ENCODE results near the gene ANK2.
A peak's percentile ranks its signal among the peaks of the same experiment; 100 is the strongest.
"Not testable (repeated sequence)": the region's sequence is repeated elsewhere in the genome, so short reads cannot be mapped to it uniquely, and the experiment has no call there.

The ANK2 gene

DNA sequence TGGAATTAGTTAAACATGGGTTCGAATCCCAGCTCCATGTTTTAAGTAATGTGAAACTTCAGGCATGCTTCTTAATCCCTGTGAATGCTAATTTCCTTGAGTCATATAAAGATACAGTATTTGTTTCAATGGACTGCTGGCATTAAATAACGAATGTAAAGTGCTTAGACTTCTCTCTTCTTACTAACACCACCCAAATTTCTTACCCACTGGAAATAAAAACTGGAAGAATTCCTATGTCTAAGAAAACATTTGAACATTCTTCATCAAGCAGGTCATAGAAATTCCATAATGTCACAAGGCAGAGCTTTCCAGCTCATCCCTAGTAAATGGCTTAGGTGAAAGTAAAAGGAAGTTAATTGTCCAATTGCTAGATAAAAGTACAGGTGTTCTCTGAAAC is 172.5 kb downstream of the ANK2 start:
- no peak for DNase-seq

DNA sequence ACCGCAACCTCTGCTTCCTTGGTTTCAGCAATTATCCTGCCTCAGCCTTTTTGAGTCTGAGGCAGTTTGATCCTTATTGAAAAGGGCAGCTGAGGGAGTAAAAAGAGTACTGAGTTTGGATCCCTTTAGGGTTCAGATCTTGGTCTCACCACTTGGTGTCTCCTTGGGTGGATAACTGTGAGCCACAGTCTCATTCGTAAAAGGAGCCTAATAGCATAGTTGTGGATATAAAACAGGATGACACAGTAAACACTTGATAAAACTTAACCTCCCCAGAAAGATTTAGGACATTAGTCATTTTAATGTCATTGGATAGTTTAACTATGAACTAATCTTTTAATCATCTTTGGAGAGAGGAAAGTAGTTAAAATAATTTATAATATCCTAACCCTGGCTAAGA is 173.0 kb downstream of the ANK2 start:
- DNase-seq, result no peak

DNA sequence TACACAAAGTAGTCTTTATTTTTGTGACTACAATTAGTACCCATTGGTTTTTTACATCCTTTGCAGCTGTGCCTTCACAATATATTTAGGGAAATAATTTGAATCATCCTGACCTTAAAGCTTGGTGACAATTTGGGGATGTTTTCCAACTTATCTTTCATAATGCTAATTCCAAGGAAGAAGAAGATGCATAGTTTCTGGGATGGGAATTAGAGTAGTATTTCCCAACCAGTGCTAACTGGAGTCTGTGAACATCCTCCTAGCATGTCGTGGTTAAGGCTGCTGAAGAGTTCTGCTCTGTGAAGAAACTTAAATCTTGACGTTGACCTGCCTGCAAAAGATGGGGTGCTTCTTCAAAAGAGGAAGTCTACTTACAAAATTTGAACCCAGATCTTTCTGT is 173.5 kb downstream of the ANK2 start:
- DNase-seq, result no peak

DNA sequence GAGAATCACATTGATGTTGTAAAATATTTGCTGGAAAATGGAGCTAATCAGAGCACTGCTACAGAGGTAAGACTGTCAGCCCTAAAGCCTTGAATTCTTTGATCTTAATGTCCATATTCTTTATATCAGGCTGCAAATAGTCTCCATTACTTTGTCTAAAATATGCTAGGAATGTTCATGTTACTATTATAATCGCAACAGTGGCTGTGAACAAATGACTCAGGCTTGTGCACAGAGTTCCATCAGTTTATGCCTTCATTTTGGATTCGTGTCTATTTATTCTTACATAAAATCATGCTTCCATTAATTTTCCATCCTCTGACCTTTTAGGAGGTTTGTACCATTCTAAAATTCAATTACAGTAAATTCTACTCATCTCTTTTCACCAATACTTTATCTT is 182.7 kb downstream of the ANK2 start:
- DNase-seq, result no peak

DNA sequence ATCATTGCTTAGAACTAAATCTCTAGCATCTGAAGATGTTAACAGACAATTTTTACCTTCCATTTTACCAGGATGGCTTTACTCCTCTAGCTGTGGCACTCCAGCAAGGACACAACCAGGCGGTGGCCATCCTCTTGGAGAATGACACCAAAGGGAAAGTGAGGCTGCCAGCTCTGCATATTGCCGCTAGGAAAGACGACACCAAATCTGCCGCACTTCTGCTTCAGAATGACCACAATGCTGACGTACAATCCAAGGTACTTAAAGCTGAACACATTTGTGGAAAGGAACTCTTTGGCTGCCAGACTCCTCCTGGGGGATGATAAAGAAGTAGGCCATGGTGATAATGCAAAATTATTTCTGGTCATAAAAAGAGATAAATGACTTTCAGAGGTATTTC is 187.5 kb downstream of the ANK2 start:
- DNase-seq, result no peak

DNA sequence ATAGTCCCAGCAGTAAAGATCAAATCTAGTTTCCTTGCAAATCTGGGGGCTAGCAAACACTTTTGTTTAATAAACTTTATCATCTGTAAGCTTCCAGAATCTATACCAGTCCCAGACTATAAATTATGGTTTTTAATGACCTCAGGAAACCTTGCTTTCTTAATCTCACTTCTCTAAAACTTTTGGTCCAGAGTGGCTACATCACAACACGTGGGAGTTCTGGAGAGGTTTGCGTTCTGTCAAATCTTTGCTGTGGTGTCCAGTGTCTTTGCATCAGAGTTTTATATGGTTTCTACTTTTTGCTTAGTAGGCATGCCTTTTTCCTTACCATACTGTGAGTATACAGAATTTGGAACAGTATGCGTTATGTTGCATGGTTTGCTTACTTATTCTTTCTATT is 193.9 kb downstream of the ANK2 start:
- no peak for DNase-seq

DNA sequence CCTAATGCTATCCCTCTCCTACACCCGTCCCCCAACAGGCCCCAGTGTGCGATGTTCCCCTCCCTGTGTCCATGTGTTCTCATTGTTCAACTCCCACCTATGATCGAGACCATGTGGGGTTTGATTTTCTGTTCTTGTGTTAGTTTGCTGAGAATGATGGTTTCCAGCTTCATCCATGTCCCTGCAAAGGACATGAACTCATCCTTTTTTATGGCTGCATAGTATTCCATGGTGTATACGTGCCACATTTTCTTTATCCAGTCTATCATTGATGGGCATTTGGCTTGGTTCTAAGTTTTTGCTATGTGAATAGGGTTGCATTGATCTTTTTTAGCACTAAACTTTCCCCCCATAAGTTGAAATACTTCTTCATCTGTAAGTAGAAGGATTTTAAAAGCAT is 195.3 kb downstream of the ANK2 start:
- not testable (repeated sequence) for DNase-seq

DNA sequence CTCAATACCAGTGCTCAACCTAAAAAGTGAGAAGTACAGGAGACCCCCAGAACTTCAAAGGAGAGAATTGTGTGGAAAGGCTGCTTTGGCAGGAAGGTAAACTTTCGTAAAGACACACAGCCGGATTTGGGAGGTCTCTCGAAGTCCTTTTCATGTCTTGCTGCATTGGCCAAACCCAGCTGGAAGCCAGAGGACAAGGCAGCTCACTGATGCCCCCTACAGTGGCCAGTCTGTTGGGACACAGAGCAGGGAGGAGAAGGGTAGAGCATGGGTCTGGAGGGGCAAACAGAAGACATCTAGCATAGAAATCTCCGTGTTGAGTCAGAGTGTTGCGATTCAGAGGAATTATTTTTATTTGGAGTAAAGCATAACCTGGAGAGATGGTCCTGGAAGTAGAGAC is 198.9 kb downstream of the ANK2 start:
- no peak for DNase-seq

DNA sequence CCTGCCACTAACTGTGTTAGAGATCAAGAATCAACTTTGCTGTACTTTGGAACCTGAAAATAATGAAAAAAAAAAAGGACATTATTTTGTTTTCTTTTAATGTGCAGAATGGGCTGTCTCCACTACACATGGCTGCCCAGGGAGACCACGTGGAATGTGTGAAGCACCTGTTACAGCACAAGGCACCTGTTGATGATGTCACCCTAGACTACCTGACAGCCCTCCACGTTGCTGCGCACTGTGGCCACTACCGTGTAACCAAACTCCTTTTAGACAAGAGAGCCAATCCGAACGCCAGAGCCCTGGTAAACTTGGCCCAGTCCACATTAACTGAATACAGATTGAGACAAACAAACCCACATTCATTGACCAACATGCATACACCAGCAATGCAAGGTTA is 206.2 kb downstream of the ANK2 start:
- no peak for DNase-seq

DNA sequence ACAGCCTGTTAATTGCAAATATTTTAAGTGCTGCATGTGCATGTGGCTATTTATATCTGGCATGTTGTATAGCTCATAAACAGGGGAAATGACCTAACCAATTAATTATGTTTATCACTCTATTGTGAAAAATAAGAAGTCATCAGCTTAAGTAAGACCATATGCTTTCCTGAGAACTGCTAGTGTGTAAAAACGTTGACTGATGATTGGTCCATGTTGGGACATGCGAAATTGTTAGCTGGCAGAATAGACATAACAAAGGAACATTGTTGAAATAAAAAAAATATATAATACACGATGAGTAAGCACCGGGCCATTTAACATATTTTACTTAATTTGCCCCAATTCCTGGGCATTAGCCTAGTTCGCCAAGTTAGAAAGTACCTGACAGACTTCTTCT is 207.5 kb downstream of the ANK2 start:
- DNase-seq, result no peak

DNA sequence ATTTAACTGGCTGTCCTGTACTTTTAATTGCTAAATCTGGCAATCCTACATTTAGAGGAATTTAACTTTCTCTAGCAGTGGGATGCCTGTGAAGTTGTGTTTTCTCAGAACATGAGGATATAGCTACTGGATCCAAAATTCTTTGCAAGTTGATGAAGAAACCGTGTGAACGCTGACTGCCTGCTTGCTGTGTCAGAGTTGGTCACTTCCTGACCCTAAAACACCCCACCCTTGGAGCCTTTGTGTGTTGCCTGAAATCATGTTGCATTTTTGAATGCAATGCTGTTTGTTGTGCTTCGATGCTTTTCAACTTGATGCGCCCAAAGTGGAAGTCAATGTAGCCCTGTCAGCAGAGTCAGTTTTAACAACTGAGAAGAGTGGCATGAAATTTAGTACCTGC is 211.2 kb downstream of the ANK2 start:
- no peak for DNase-seq

DNA sequence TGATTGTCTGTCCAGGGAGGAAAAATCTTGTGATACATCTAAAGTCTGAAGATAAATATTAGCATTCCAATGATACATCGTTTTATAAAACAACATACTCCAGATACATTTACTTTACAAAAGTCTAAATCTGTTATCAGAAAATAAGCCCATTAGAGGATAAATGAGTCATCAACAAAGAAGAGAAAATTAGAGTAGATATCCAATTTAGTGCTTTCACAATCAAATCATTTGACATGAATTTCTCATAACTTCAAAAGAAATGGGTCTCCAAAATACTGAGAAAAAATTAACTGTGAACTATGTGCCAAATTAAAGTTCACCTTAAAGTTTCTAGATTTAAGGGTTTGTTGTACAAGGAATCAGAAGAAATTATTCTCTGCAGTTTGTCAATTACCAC is 213.8 kb downstream of the ANK2 start:
- DNase-seq, result no peak

DNA sequence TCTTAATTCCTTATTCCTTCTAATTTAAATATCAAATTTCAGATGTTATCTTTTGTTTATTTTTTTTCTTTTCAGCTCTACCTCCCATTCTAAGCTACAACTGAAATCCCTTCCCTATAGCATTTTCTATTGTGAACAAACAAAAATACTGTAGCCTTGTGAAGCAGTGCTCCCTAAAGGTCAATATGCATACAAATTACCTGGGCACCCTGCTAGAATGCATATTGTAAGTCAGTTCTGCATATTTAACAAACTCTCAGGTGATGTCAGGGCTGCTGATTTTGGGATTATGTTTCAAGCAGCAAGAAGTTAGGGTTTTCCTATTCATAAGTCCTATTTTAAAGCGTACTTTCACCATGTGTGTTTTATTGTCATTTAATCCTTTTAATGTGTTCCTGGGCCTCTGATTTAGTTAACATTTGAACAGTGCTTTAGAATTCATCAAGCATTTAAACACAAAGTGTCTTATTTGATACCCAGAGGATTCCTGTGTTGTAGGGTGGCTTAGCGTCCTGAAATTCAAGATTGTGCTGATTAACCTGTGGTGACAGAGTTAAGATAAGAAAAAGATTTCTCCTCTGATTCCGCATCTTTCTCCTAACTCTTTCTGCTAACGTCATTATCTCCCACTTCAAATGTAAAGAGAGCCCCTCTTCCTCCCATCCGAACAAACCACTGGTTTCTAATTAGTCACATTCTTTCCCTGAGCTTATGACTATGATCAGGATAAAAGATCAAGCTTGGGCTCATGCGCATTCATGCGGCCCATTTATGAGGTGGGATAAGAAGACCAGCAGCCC is 221.3 kb downstream of the ANK2 start:
- no peak for DNase-seq

DNA sequence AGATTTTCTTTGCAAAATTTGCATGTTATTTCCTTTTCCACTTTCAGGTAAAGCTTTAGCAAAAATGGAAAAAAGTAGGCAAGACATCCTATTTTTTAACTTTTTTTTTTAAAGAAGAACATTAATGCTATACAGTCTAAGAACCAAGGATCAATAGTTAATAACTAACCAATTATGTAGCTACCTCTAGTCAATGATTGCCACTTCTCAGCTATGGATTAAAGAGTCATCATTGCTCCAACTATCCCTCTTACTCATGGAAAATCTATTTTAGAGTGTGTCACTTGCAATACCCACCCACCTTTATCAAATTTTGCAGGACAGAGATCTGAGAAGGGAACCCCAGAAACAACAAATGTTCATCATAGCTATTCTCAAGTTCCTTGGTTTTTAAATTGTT is 223.1 kb downstream of the ANK2 start:
- no peak for DNase-seq

DNA sequence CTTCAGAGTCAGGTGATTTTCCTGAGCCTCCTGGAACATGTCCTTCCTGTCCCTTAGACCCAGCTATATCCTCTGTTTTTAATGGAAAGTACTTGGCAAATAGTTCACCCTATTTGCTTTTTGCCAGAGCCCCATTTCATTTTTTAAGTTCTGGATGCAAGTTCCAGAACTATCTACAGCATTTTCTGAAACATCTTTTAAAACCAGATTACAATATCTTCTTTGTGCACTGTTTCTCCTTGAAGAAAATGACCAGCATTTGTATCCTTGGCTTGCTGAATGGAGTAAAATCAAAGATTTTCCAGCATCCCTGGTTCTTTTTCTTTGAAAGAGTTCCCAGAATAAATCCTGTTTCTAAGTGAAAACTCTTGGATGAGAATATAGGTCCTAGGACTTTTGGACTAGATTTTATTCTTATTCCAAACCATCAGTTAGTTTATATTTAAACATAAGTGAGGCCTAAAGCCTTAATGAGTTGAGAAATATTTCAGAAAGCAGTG is 224.3 kb downstream of the ANK2 start:
- DNase-seq, result no peak

DNA sequence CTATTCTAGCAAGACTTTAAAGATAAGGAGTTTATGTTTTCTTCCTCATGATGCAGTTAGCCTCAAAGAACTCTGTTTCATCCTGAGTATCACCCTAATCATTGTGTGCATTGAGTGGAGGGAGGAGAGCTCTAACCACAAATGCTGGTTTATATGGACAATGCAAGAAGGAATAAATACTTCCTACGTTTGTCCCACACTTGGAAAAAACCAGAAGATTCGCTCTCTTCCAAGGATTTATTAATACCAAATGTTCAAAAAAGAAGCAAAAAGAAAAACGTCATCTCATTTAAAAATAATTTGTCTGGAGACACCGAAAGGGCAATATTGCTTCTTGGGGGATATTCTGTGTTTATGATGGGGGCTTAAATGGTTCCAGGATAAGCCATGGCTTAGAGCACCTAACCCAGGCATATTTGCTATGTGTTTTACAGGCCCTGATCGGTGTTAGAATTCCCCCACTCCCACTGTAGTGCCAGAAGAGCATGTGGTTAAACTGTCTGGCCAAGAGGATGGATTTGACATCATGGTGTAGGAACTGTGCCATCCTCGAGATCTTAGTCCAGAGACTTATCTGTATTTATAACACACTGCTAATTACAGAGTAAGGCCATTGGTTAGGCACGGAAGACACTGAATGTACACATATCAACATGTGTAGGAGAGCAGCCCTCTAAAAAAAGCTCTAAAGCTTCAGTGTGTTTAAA is 227.2 kb downstream of the ANK2 start:
- DNase-seq, result no peak

DNA sequence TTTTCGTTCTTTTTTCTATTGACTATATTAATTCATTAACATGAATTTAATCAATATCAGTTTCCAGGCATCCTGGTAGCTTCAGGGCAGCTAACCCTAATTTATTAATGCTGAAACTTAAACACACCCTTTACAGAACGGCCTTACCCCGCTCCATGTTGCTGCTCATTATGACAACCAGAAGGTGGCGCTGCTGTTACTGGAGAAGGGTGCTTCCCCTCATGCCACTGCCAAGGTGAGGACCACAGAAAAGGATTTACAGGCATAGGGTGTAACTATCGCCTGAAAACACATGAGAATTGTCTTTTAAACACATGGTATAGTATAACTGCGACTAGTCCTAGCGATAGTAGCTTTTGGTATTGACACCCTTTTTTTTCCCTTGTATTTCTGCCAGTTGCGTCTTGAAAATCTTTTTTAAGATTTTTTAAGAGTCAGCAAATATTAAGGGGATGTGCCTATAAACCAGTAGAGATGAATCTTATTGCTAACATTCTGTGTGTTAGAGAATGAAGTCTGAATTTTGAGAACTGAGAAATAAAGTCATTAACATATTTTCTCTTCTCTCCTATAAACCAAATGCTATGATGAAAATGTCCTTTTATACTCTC is 229.0 kb downstream of the ANK2 start:
- DNase-seq, result peak; percentile 41

DNA sequence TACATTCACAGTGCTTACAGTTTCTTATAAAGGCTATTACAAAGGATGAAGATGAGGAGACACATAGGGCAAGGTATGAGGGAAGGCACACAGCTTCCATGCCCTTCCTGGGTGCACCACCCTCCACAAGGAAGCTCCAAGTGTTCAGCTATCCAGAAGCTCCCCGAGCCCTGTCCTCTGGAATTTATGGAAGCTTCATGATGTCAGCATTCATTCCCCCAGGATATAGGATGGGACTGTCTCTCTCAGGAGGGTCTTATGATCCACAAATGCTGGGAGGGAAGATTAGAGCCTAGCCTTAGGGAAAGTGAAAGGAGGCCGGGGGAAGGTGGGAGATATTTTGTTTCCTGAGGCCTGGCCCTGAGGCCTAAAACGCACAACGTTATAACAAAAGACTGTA is 236.0 kb downstream of the ANK2 start:
- no peak for DNase-seq

DNA sequence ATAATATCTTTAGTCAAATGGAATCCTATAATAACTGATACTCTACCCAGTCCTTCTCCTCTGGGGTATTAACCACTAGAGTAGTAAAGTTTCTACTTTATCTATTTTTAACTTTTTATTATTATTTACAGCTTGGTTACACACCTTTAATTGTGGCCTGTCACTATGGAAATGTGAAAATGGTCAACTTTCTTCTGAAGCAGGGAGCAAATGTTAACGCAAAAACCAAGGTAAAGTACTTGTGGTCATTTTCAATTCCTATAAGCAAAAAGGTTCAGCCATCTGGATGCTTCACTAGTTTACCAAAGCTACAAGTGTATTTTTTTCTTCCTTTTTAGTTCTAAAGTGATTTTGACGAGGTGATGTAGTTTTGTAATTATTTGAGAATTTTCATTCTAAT is 238.8 kb downstream of the ANK2 start:
- no peak for DNase-seq

DNA sequence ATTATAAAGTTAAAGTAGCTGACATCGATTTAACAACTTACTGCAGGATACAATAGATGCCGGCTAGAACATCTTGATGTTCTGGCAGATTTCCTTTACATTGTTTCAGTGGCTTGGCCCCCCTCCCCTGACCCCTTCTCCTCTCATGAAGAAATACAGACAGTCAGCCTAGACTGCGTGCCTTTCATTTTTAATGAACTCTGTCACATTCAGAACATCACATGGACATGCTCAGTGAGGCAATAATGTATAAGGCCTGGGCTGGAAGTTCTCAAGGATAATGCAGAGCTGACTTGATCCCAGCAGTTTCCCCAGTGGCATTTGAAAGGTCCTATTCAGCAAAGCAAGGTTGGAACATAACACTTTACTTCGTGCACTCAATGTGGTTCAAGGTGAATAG is 239.2 kb downstream of the ANK2 start:
- no peak for DNase-seq

DNA sequence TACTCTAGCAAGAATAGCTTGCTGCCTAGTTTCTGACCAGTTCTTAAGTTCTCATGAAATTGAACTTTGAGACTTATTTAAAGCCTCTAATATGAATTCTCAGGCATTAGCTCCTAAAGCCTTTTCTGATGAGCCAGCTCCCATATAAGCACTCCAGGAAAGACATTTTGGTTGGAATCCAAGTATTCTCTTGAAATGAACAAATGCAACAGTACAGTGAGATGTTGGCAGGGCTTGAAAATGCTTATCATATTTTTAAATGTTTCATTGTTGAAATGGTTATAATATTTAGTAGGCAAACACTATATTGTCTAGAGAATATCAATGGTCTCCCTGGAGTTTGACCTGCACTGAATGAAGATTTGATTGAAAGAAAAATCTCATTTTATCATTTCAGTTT is 240.3 kb downstream of the ANK2 start:
- DNase-seq, result no peak

DNA sequence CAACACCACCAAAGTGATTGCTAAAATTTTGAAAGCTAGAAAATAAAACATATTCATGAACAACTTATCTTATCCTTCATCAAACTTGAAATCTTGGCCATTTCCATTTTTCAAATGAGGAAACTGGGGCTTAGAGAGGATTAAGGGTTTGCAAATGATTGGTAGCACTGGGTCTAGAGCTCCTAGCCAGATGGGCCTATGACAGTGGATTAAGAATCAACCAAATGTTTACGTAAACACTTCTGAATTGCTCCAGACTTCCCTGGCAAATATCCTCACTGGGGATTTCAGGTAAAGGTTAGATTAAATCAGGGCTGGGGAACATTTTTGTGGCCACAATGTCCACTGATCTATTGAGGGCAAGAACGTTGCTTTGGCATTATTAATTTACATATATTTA is 241.2 kb downstream of the ANK2 start:
- DNase-seq, result no peak

DNA sequence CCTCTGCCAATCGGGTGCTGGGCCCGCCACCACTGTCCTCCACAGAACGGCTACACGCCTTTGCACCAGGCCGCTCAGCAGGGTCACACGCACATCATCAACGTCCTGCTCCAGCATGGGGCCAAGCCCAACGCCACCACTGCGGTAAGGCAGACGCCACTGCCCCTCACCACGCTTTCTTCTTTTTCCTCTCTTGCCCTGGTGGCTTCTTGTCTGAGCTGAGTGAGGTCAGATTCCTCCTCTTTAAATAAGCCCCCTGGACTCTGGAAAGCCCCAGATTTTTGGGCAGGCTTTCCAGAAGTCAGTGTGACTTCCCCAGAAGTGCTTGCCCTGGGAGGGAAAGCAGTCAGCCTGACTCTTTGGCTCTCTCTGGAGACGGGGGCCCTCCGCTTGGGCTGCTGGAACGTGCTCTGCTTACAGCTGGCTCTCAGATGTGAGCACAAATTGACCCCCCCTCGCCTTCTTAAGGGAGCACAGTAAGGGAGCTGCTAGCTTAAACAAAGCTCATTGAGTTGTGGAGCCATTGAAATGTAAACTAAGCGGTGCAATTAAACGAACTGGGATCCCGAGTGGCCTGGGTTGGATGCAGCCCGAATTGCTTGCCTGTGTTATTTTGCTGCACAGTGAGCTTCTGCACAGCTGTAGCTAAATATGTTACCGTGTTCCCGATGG is 243.1 kb downstream of the ANK2 start:
- DNase-seq, result no peak
